ENCODE results near the gene SEPHS2.

Gene SEPHS2

GRCh38 chr16:30430428-30430970 lies 15.2 kb downstream of the SEPHS2 start:
- TF ChIP-seq, protein P1, sequence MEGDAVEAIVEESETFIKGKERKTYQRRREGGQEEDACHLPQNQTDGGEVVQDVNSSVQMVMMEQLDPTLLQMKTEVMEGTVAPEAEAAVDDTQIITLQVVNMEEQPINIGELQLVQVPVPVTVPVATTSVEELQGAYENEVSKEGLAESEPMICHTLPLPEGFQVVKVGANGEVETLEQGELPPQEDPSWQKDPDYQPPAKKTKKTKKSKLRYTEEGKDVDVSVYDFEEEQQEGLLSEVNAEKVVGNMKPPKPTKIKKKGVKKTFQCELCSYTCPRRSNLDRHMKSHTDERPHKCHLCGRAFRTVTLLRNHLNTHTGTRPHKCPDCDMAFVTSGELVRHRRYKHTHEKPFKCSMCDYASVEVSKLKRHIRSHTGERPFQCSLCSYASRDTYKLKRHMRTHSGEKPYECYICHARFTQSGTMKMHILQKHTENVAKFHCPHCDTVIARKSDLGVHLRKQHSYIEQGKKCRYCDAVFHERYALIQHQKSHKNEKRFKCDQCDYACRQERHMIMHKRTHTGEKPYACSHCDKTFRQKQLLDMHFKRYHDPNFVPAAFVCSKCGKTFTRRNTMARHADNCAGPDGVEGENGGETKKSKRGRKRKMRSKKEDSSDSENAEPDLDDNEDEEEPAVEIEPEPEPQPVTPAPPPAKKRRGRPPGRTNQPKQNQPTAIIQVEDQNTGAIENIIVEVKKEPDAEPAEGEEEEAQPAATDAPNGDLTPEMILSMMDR (IDR thresholded peaks at IDR 0.05; ENCODE audit: extremely low read depth, insufficient read depth, missing control alignments), result peak; percentile 36
- DNase-seq (ENCODE audit: low spot score), result no peak
- in situ Hi-C loops (cut with MboI; ENCODE audit: low pct_unique_long_range_greater_than_20kb, low sequenced_read_pairs, unreplicated experiment), result loop anchor here (10.0 kb wide), 1 partner anchor 174 kb away; no protein-coding TSS in a partner anchor

GRCh38 chr16:30429678-30430427 lies 15.8 kb downstream of the SEPHS2 start, which contains the start of gene DCTPP1:
Gene DCTPP1, minus strand, starts transcription at chr16:30430030. Its CDS starts 50 bp downstream, at chr16:30429980.
- TF ChIP-seq, protein P1 (IDR thresholded peaks at IDR 0.05; ENCODE audit: extremely low read depth, insufficient read depth, missing control alignments), result peak; percentile 81
- peak; percentile 95 for DNase-seq (ENCODE audit: low spot score)
- in situ Hi-C loops (cut with MboI; ENCODE audit: low pct_unique_long_range_greater_than_20kb, low sequenced_read_pairs, unreplicated experiment), result loop anchor here (10.0 kb wide), 1 partner anchor 175 kb away; no protein-coding TSS in a partner anchor

GRCh38 chr16:30429418-30429677 lies 16.3 kb downstream of the SEPHS2 start:
- TF ChIP-seq, protein P1 (IDR thresholded peaks at IDR 0.05; ENCODE audit: extremely low read depth, insufficient read depth, missing control alignments), result no peak
- no peak for DNase-seq (ENCODE audit: low spot score)
- in situ Hi-C loops (cut with MboI; ENCODE audit: low pct_unique_long_range_greater_than_20kb, low sequenced_read_pairs, unreplicated experiment), result no loop called here

- in situ Hi-C loops (cut with MboI; ENCODE audit: low pct_unique_long_range_greater_than_20kb, low sequenced_read_pairs, unreplicated experiment), result no loop called here
- DNase-seq (ENCODE audit: low spot score), result no peak
- TF ChIP-seq, protein P1 (IDR thresholded peaks at IDR 0.05; ENCODE audit: extremely low read depth, insufficient read depth, missing control alignments), result no peak
These were observed 17.6 kb downstream of the SEPHS2 start for GRCh38 chr16:30428055-30428454.

GRCh38 chr16:30421010-30421409 lies 24.7 kb downstream of the SEPHS2 start:
- in situ Hi-C loops (cut with MboI; ENCODE audit: low pct_unique_long_range_greater_than_20kb, low sequenced_read_pairs, unreplicated experiment), result loop anchor here (25.0 kb wide), 1 partner anchor 309 kb away; the partner anchor contains the start of genes GDPD3 and MAPK3
- DNase-seq (ENCODE audit: low spot score), result no peak
- TF ChIP-seq, protein P1 (IDR thresholded peaks at IDR 0.05; ENCODE audit: extremely low read depth, insufficient read depth, missing control alignments), result no peak

DNA sequence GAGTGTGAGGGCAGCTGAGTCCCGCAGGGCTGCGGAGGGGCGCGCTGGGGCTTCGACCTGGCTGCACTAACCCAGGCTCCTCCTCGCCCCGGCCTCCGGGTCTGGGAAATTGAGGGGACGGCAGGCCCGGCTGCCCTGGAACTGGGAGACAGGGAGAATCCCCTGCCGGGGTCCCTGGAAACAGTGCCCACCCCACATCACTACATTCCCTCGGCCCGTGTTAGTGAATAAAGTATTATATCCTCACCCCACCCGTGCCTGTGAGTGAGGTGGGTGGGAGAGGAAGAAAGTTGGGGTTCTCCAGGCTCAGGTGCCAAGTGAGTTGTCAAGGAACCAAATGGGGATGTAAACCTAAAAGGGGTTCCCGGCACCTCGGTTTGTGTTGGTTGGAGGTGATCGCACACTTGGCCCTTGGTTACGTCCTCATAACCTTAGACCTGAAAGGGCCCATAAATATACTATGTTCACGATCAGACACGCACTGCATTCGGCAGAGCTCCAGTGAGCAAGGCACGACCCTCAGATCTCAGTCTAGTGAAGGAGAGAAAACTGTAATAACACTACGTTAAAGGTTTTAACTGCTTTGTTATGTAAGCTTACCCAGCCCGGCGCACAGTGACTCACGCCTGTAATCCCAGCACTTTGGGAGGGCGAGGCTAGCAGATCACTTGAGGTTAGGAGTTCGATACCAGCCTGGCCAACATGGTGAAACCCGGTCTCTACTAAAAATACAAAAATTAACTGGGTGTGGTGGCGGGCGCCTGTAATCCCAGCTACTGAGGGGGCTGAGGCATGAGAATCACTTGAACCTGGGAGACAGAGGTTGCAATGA lies 27.1 kb downstream of the SEPHS2 start:
- DNase-seq (ENCODE audit: low spot score), result no peak
- TF ChIP-seq, protein P1 (IDR thresholded peaks at IDR 0.05; ENCODE audit: extremely low read depth, insufficient read depth, missing control alignments), result no peak
- in situ Hi-C loops (cut with MboI; ENCODE audit: low pct_unique_long_range_greater_than_20kb, low sequenced_read_pairs, unreplicated experiment), result loop anchor here (25.0 kb wide), 1 partner anchor 306 kb away; the partner anchor contains the start of genes GDPD3 and MAPK3

Data from GM13977 (cell line).